GM12878 (cell line): ENCODE data around the gene CDKN2B-AS1. TPM values are rescaled to one million over a fixed set of nuclear protein-coding genes. Genes with fewer than 3 reads are reported as not detected.

Experiments used
- ATAC-seq: fragments of 200-7000 bp; cut with Tn5 transposase; 3 replicates; pipeline ENCODE4 v1.9.1; 2020; ENCODE audit warnings: mild to moderate bottlenecking, moderate library complexity
- BruUV-seq: library from RNA; stranded (reverse); fragments of 400-500 nt; replicated peaks from 2 replicates; lab custom pipeline; 2021; lab: Mats Ljungman, UMichigan
- CTCF ChIA-PET: fragments of 300-600 bp; sonication (Branson Sonifier 250); formaldehyde crosslinking; extraction: SDS; loops from one replicate; lab custom pipeline; 2021; ENCODE audit warnings: inconsistent platforms; lab: Yijun Ruan, JAX
- POLR2A ChIA-PET: fragments of 350-600 bp; formaldehyde crosslinking; extraction: SDS; loops from one replicate; lab custom pipeline; 2021; ENCODE audit warnings: inconsistent platforms; lab: Charles Lee
- RAD21 ChIA-PET: fragments of 300-600 bp; sonication (Branson Sonifier 250); formaldehyde crosslinking; loops from one replicate; lab custom pipeline; 2023; ENCODE audit warnings: antibody characterized with exemption; ENCODE audit not compliant: unreplicated experiment; lab: Charles Lee
- SMC1A ChIA-PET: fragments of 300-600 bp; sonication (Branson Sonifier 250); formaldehyde crosslinking; loops from one replicate; lab custom pipeline; 2023; ENCODE audit not compliant: unreplicated experiment, uncharacterized antibody; lab: Charles Lee
- DNase-seq: peaks from one replicate; pipeline ENCODE4 v3.0.0-alpha.2; 2011; ENCODE audit warnings: low read depth, low spot score
- FAIRE-seq: peaks from 3 replicates; lab custom pipeline; 2011; peaks lifted over from hg19 to GRCh38; lab: Jason Lieb, UNC
- H2AFZ ChIP-seq: 2 replicates; pipeline ENCODE4 v1.6.0; 2011; ENCODE audit warnings: low read depth, low read length, control low read depth; ENCODE audit not compliant: control insufficient read depth
- H3K27ac ChIP-seq: 2 replicates; pipeline ENCODE4 v1.5.1; 2011; ENCODE audit warnings: control low read depth; ENCODE audit not compliant: control insufficient read depth, insufficient read depth
- H3K27me3 ChIP-seq, 2 experiments: replicated peaks in 1 of 2; 2 replicates each; pipeline versions ENCODE4 v1.6.0 to v1.6.1; 2011; ENCODE audit warnings: low read length in 1 of 2; ENCODE audit not compliant: control insufficient read depth in 2 of 2, insufficient read depth in 2 of 2
- H3K36me3 ChIP-seq, 2 experiments: 2 replicates each; pipeline ENCODE4 v1.5.1; 2011; ENCODE audit warnings: low read length in 1 of 2; ENCODE audit not compliant: control insufficient read depth in 2 of 2, insufficient read depth in 2 of 2
- H3K4me1 ChIP-seq: 2 replicates; pipeline ENCODE4 v1.6.1; 2011; ENCODE audit warnings: mild to moderate bottlenecking, low read length, moderate library complexity, mixed read lengths; ENCODE audit not compliant: control insufficient read depth, insufficient read depth
- H3K4me2 ChIP-seq: 2 replicates; pipeline ENCODE4 v1.6.0; 2011; ENCODE audit warnings: control low read depth; ENCODE audit not compliant: control insufficient read depth, insufficient read depth
- H3K4me3 ChIP-seq: fragments of 200-600 bp; sonication (generic); 2 replicates; pipeline ENCODE4 v1.5.1; 2016
- H3K79me2 ChIP-seq: 2 replicates; pipeline ENCODE4 v1.6.0; 2011; ENCODE audit warnings: low read length; ENCODE audit not compliant: control insufficient read depth, insufficient read depth
- H3K9ac ChIP-seq: 2 replicates; pipeline ENCODE4 v1.8.0; 2011; ENCODE audit warnings: low read length, control low read depth, mixed read lengths; ENCODE audit not compliant: control insufficient read depth, insufficient read depth
- H3K9me3 ChIP-seq: replicated peaks from 3 replicates; pipeline ENCODE4 v1.5.1; 2011; ENCODE audit warnings: mild to moderate bottlenecking, low read length; ENCODE audit not compliant: control insufficient read depth, insufficient read depth
- H4K20me1 ChIP-seq: 2 replicates; pipeline ENCODE4 v1.6.0; 2011; ENCODE audit not compliant: control insufficient read depth, insufficient read depth
- BHLHE40 ChIP-seq, 2 experiments: fragments of 450-650 bp in 1 of 2; IDR thresholded peaks; 2 replicates each; pipeline ENCODE4 v1.6.1; 2011 to 2017; ENCODE audit warnings: low read depth in 2 of 2, borderline replicate concordance in 1 of 2, improper control_type of control experiment in 1 of 2, low read length in 1 of 2, mild to moderate bottlenecking in 1 of 2
- BRCA1 ChIP-seq: IDR thresholded peaks from 2 replicates; pipeline ENCODE4 v1.6.1; 2011; ENCODE audit warnings: low read depth, low read length, improper control_type of control experiment
- CHD1 ChIP-seq: IDR thresholded peaks from 2 replicates; pipeline ENCODE4 v1.6.1; 2012; ENCODE audit warnings: low read depth, low read length, improper control_type of control experiment
- CREM ChIP-seq: IDR thresholded peaks from 2 replicates; pipeline ENCODE4 v1.6.1; 2014; ENCODE audit warnings: antibody characterized with exemption, low read depth
- NFIC ChIP-seq: IDR thresholded peaks from 2 replicates; pipeline ENCODE4 v1.6.1; 2012; ENCODE audit warnings: low read depth, mild to moderate bottlenecking, inconsistent platforms, low read length, moderate library complexity
- NFYB ChIP-seq: IDR thresholded peaks from 2 replicates; pipeline ENCODE4 v1.6.1; 2011; ENCODE audit warnings: low read depth, mild to moderate bottlenecking, low read length, improper control_type of control experiment, moderate library complexity; ENCODE audit not compliant: insufficient read depth
- RAD51 ChIP-seq: fragments of 450-650 bp; IDR thresholded peaks from 2 replicates; pipeline ENCODE4 v1.6.1; 2016; ENCODE audit warnings: moderate library complexity, mild to moderate bottlenecking, inconsistent platforms
- SMARCA5 ChIP-seq: fragments of 450-650 bp; IDR thresholded peaks from 2 replicates; pipeline ENCODE4 v1.6.1; 2017; ENCODE audit warnings: mild to moderate bottlenecking
- STAT1 ChIP-seq: fragments of 450-650 bp; conservative IDR thresholded peaks from 2 replicates; pipeline ENCODE4 v1.6.1; 2014; ENCODE audit warnings: antibody characterized with exemption, mild to moderate bottlenecking
- ZNF622 ChIP-seq: fragments of 450-650 bp; IDR thresholded peaks from 2 replicates; pipeline ENCODE4 v1.6.1; 2017; ENCODE audit warnings: mild to moderate bottlenecking, inconsistent platforms
- WGBS: methylation state at CpG from one replicate; pipeline ENCODE4 v1.1.6; 2016; ENCODE audit warnings: low lambda C conversion rate; ENCODE audit not compliant: insufficient replicate concordance, insufficient coverage; ENCODE audit errors: missing lambda C conversion rate; 5-methylcytosine and 5-hydroxymethylcytosine counted together
- in situ Hi-C: fragments of 300-500 bp; cut with MboI; formaldehyde crosslinking; loops from 9 replicates; pipeline ENCODE4 v1.14.3; 2018; ENCODE audit warnings: mixed read lengths
- intact Hi-C: fragments of 100-400 bp; cut with micrococcal nuclease; formaldehyde crosslinking; loops from one replicate; pipeline ENCODE4 v1.14.2; 2022; ENCODE audit not compliant: unreplicated experiment
- polyA plus RNA-seq, 11 experiments: library from polyadenylated mRNA; depleted of rRNA in 4 of 11; unstranded in 6 of 11; stranded (reverse) in 5 of 11; fragments of >200 nt; fragmentation: Nextera tagmentation in 4 of 11; fragmentation: Illumina TruSeq in 1 of 11; extraction: Ambion mirVana in 4 of 11; extraction: Trizol in 1 of 11; gene quantifications; 1 replicate in 1 of 11; 2 replicates in 10 of 11; pipeline versions ENCODE4 v1.2.1 to v1.2.3, GENCODE V29; 2011 to 2016; ENCODE audit warnings: inconsistent platforms in 2 of 11, missing spikeins in 2 of 11, low read depth in 1 of 11
- total RNA-seq, 4 experiments: library from RNA; depleted of rRNA in 3 of 4; stranded (reverse); fragments of >200 nt in 3 of 4; fragmentation: Illumina TruSeq in 1 of 4; extraction: Trizol in 1 of 4; gene quantifications; 2 replicates each; pipeline versions ENCODE4 v1.2.1 to v1.2.3, GENCODE V29; 2013 to 2021
- TF ChIP-seq, protein P1 (sequence below): IDR thresholded peaks from 2 replicates; pipeline ENCODE4 v1.6.1; 2012; ENCODE audit warnings: improper control_type of control experiment, low read depth, low read length; ENCODE audit not compliant: insufficient replicate concordance

CDKN2B-AS1 gene
- total and polyA plus RNA-seq, 10 of the 15 experiments (the other 5 are each of a cell fraction or from before 2014, with no cell fraction given), result 0.22 to 2.2 (median 1.0) TPM; not detected in 1

DNA sequence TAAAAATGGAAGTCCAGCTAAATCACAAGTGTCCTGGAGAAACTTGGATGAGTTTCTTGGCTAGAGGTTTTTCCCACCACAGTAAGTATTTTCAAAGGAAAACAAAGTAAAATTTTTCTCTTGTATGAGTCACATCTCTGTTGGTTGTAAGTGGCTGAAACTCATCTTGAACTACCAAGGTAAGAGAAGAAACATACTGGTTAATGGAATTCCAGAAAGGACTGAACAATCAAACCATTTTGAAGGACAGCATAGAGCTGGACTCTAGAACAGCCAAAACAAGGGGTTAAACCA, 117.3 kb downstream of the CDKN2B-AS1 start:
- DNase-seq, result no peak
- BruUV-seq, result no TSS peak
- H3K27me3 ChIP-seq, result peaks cover 0 to 13% of the 10 kb centered on the region in 2 experiments; a peak in 2 of 4 replicates
- no peak for FAIRE-seq
- intact Hi-C loops, result no loop called here
- H3K36me3 ChIP-seq, result no peaks in the 10 kb centered on the region
- ChIA-PET CTCF (interaction anchor here (1.7 kb wide), 1 partner anchor 46 kb away, joined by 4 read pairs; no protein-coding TSS in a partner anchor), SMC1A (no interaction called here), POLR2A (no interaction called here), RAD21 (no interaction called here)
- no peak for TF ChIP-seq BRCA1
- no peak for TF ChIP-seq NFYB
- no peak for TF ChIP-seq SMARCA5
- no peak for TF ChIP-seq CHD1
- no peak for TF ChIP-seq RAD51
- H3K4me3 ChIP-seq, result no peak overlapping the region
- no peaks in the 10 kb centered on the region for H3K4me1 ChIP-seq
- no peaks in the 10 kb centered on the region for H4K20me1 ChIP-seq
- no peak for ATAC-seq
- no peak overlapping the region for H3K27ac ChIP-seq
- in situ Hi-C loops, result loop anchor here (10.0 kb wide), 1 partner anchor 297 kb away; no protein-coding TSS in a partner anchor
- H2AFZ ChIP-seq, result no peak overlapping the region
- no peak overlapping the region for H3K9ac ChIP-seq
- no peaks in the 10 kb centered on the region for H3K9me3 ChIP-seq
- no peak overlapping the region for H3K4me2 ChIP-seq
- H3K79me2 ChIP-seq, result no peaks in the 10 kb centered on the region

DNA sequence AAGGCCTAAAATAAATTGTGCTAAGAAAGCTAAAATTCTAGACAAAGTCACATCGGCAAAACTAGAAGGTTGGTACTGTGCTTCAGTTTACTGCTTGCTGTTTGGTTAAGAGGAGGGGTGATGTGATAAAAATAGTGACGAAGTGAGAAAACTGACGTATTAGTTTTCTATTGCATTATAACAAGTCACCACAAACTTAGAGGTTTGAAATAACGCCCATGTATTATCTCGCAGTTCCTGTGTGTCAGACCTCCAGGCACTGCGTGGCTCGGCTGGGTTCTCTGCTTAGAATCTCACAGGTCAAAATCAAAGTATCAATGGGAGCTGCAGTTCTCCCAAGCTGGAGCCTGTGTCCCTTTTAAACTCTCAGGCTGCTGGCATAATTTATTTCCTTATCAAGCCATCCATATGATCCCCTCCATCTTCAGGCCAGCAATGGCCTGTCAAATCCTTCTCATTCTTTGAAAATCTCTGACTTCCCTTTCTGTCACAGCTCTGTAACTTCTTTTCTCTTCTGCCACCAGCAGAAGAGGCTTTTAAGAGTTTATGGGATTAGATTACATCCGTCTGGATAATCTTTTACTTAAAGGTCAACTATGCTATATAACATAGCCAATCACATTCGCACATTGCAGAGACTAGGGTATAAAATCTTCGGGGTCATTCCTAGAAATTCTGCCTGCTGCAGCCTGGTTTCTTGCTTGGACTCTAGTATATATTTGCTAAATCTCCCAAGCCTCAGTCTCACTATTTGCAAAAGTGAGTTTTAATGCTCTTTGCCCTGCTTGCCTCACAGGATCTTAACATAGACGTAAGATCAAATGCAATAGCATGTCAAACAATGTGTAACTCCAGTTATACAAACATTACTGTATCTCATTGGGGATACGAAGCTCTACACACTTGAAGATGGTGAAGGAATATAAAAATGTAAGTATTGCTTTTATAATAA, 118.6 kb downstream of the CDKN2B-AS1 start:
- WGBS, result 62% methylated on average over 12 of the region's 12 CpGs
- TF ChIP-seq BHLHE40 (IDR thresholded peaks at IDR 0.05; ENCODE audit: borderline replicate concordance in 1 of 2, low read depth in 2 of 2, low read length in 1 of 2) (no peak), CREM (no peak), NFIC (no peak), STAT1 (no peak), ZNF622 (no peak)
- TF ChIP-seq, protein P1, sequence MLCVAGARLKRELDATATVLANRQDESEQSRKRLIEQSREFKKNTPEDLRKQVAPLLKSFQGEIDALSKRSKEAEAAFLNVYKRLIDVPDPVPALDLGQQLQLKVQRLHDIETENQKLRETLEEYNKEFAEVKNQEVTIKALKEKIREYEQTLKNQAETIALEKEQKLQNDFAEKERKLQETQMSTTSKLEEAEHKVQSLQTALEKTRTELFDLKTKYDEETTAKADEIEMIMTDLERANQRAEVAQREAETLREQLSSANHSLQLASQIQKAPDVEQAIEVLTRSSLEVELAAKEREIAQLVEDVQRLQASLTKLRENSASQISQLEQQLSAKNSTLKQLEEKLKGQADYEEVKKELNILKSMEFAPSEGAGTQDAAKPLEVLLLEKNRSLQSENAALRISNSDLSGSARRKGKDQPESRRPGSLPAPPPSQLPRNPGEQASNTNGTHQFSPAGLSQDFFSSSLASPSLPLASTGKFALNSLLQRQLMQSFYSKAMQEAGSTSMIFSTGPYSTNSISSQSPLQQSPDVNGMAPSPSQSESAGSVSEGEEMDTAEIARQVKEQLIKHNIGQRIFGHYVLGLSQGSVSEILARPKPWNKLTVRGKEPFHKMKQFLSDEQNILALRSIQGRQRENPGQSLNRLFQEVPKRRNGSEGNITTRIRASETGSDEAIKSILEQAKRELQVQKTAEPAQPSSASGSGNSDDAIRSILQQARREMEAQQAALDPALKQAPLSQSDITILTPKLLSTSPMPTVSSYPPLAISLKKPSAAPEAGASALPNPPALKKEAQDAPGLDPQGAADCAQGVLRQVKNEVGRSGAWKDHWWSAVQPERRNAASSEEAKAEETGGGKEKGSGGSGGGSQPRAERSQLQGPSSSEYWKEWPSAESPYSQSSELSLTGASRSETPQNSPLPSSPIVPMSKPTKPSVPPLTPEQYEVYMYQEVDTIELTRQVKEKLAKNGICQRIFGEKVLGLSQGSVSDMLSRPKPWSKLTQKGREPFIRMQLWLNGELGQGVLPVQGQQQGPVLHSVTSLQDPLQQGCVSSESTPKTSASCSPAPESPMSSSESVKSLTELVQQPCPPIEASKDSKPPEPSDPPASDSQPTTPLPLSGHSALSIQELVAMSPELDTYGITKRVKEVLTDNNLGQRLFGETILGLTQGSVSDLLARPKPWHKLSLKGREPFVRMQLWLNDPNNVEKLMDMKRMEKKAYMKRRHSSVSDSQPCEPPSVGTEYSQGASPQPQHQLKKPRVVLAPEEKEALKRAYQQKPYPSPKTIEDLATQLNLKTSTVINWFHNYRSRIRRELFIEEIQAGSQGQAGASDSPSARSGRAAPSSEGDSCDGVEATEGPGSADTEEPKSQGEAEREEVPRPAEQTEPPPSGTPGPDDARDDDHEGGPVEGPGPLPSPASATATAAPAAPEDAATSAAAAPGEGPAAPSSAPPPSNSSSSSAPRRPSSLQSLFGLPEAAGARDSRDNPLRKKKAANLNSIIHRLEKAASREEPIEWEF, result no peak

More for the DNA sequence above, 118.6 kb downstream of the CDKN2B-AS1 start:
- Histone ChIP-seq H3K4me3 (no peak overlapping the region), H3K27me3 (peaks cover 0 to 15% of the 10 kb centered on the region in 2 experiments; a peak in 2 of 4 replicates), H2AFZ (no peak overlapping the region), H3K9ac (no peak overlapping the region), H4K20me1 (no peaks in the 10 kb centered on the region), H3K79me2 (no peaks in the 10 kb centered on the region), H3K4me1 (no peaks in the 10 kb centered on the region), H3K9me3 (no peaks in the 10 kb centered on the region), H3K27ac (no peak overlapping the region), H3K36me3 (no peaks in the 10 kb centered on the region), H3K4me2 (no peak overlapping the region)
- no TSS peak for BruUV-seq
- intact Hi-C loops (no loop called here), in situ Hi-C loops (loop anchor here (10.0 kb wide), 1 partner anchor 298 kb away; no protein-coding TSS in a partner anchor)
- CTCF ChIA-PET, result no interaction called here
- RAD21 ChIA-PET, result no interaction called here
- FAIRE-seq, result no peak
- POLR2A ChIA-PET, result no interaction called here
- SMC1A ChIA-PET, result no interaction called here
- no peak for ATAC-seq
- DNase-seq, result no peak
